ENCODE data around the gene PPP1R37. TPM values are rescaled to one million over a fixed set of nuclear protein-coding genes. Genes with fewer than 3 reads are reported as not detected.

The PPP1R37 gene
- total RNA-seq, 2 donors from 2014 or later, result 19.8 to 27.7 TPM

DNA sequence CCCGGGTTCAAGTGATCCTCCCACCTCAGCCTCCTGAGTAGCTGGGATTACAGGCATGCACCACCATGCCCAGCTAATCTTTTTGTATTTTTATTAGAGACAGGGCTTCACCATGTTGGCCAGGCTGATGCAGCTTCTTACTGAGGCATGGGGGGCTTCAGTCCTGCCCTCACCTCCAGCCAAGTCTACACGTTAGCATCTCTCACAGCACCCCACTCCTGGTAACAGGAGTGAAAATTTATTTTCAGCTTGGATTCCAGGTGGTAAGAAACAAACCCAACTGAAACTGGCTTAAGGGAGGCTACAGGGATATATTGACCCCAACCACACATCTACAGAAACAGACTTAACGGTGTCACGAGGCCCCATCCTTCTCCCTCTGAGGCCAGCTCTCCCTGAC lies 57.2 kb downstream of the PPP1R37 start:
- Mint-ChIP-seq H3K36me3 (ENCODE audit: low read depth) (peaks cover 5% of the 10 kb centered on the region), H3K9me3 (no peaks in the 10 kb centered on the region), H3K4me3 (no peak overlapping the region), H3K4me1 (peaks cover 16% of the 10 kb centered on the region), H3K27me3 (no peaks in the 10 kb centered on the region), H3K27ac (no peak overlapping the region)
- ATAC-seq (replicated peaks), result no peak

DNA sequence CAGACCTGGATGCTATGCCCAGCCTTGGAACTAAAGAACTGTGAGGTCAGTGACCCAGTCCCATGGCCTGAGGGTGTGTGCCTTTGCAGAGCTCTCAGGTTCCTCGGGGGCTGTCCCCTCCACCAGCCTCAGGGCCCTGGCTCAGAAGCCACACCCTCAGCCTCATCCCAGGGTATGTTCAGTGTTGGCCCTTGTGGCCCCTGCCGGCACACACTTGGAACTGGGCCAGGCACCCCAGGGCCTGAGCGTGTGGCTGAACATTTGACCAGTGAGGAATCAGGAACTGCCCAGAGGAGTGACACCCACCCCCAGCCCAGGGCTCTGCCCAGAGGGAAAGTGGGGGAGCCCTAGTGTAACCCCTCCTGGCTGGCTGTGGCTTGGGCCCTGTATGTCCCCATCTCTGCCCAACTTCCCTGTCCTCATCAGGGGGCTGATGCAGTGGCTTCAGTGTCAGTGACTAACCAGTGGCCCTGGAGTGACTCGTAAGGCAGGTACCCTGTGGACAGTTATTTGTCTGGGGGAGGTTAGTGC lies 57.8 kb downstream of the PPP1R37 start:
- Mint-ChIP-seq H3K9me3 (no peaks in the 10 kb centered on the region), H3K4me1 (peaks cover 16% of the 10 kb centered on the region), H3K27me3 (no peaks in the 10 kb centered on the region), H3K36me3 (ENCODE audit: low read depth) (peaks cover 5% of the 10 kb centered on the region), H3K4me3 (no peak overlapping the region), H3K27ac (no peak overlapping the region)
- peak; percentile 16 for ATAC-seq (replicated peaks)

DNA sequence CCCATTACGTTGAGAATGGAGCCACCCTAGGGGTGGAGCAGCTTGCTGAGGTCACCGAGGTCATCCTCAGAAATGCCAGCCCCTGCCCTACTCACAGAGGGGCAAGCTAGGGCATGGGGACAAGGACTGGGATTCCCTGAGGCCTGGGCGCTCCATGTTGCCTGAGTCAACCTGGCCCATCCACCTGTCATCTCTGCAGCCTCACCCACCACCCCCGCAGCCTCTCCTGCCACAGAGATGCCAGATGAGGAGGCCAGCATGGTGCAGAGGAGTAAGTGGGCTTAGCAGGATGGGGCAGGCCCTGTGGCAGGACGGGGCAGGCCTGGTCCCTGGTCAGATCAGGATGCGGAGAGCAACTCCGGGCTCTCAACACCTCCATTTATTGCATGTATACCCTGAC lies 58.3 kb downstream of the PPP1R37 start:
- Mint-ChIP-seq H3K9me3 (no peaks in the 10 kb centered on the region), H3K27me3 (no peaks in the 10 kb centered on the region), H3K4me1 (peaks cover 16% of the 10 kb centered on the region), H3K4me3 (peak overlapping the region; percentile 59), H3K27ac (no peak overlapping the region), H3K36me3 (ENCODE audit: low read depth) (peaks cover 5% of the 10 kb centered on the region)
- ATAC-seq (replicated peaks), result no peak

- Mint-ChIP-seq H3K9me3 (no peaks in the 10 kb centered on the region), H3K4me1 (peaks cover 16% of the 10 kb centered on the region), H3K27ac (no peak overlapping the region), H3K36me3 (ENCODE audit: low read depth) (peaks cover 5% of the 10 kb centered on the region), H3K27me3 (no peaks in the 10 kb centered on the region), H3K4me3 (peak overlapping the region; percentile 59)
- no peak for ATAC-seq (replicated peaks)
Observed at GRCh38 chr19:45151821-45152503, 59.0 kb downstream of the PPP1R37 start.

GRCh38 chr19:45152504-45153338 lies 59.7 kb downstream of the PPP1R37 start:
- Mint-ChIP-seq H3K27ac (no peak overlapping the region), H3K9me3 (no peaks in the 10 kb centered on the region), H3K4me1 (peaks cover 16% of the 10 kb centered on the region), H3K27me3 (no peaks in the 10 kb centered on the region), H3K4me3 (peak overlapping the region; percentile 77), H3K36me3 (ENCODE audit: low read depth) (peaks cover 5% of the 10 kb centered on the region)
- ATAC-seq (replicated peaks), result peak; percentile 57

GRCh38 chr19:45153339-45154063 lies 60.5 kb downstream of the PPP1R37 start:
- Mint-ChIP-seq H3K36me3 (ENCODE audit: low read depth) (peaks cover 5% of the 10 kb centered on the region), H3K27ac (no peak overlapping the region), H3K9me3 (no peaks in the 10 kb centered on the region)

DNA sequence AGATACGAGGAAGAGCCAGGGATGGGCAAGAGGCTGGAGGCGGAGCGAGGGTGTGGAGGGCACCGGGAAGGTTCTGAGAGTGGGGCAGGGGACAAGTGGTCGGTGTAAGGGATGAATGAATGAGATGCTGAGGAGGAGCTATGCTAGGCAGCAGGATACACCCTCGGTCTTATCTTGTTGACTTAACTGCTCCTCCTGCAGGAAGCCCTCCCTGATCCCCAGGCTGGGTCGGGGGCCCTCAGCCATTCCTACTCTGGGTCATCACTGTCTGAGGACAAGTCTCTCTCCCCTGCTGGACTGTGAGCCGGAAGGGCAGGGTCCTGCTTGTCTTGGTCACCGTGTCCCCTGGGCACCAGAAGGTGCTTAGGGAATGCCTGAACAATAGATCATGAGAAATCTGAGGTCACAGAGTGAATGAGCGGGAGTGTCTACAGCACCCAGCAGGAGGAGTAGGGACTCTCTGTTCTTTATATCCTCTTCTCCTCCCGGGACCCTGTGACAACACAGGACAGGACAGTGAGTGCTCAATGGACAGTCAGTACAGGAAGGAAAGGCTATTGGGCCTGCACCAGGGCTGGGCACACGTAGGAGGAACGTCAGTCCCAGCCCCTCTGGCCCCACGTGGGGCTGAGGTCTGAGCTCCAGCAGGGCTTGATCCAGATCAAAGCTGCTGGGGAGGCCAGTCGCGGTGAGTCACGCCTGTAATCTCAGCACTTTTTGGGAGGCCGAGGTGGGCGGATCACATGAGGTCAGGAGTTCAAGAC lies 61.3 kb downstream of the PPP1R37 start:
- Mint-ChIP-seq H3K9me3 (no peaks in the 10 kb centered on the region), H3K36me3 (ENCODE audit: low read depth) (peaks cover 5% of the 10 kb centered on the region), H3K27ac (no peak overlapping the region), H3K4me3 (peak overlapping the region; percentile 50), H3K27me3 (peaks cover 3% of the 10 kb centered on the region), H3K4me1 (peaks cover 18% of the 10 kb centered on the region)
- ATAC-seq (replicated peaks), result peak; percentile 34

More at GRCh38 chr19:45153339-45154063, 60.5 kb downstream of the PPP1R37 start:
- peaks cover 3% of the 10 kb centered on the region for H3K27me3 Mint-ChIP-seq
- H3K4me3 Mint-ChIP-seq, result peak overlapping the region; percentile 77
- peaks cover 20% of the 10 kb centered on the region for H3K4me1 Mint-ChIP-seq
- peak; percentile 19 for ATAC-seq (replicated peaks)

- Mint-ChIP-seq H3K4me3 (no peak overlapping the region), H3K27ac (no peak overlapping the region), H3K4me1 (peaks cover 15% of the 10 kb centered on the region), H3K27me3 (peaks cover 3% of the 10 kb centered on the region), H3K36me3 (ENCODE audit: low read depth) (peaks cover 5% of the 10 kb centered on the region), H3K9me3 (no peaks in the 10 kb centered on the region)
- no peak for ATAC-seq (replicated peaks)
Observed at GRCh38 chr19:45156011-45156630, 63.1 kb downstream of the PPP1R37 start.

GRCh38 chr19:45156751-45157150 lies 63.8 kb downstream of the PPP1R37 start:
- peaks cover 15% of the 10 kb centered on the region for H3K4me1 Mint-ChIP-seq
- peaks cover 3% of the 10 kb centered on the region for H3K27me3 Mint-ChIP-seq
- peaks cover 2% of the 10 kb centered on the region for H3K36me3 Mint-ChIP-seq (ENCODE audit: low read depth)
- ATAC-seq (replicated peaks), result no peak
- no peaks in the 10 kb centered on the region for H3K9me3 Mint-ChIP-seq
- no peak overlapping the region for H3K4me3 Mint-ChIP-seq
- no peak overlapping the region for H3K27ac Mint-ChIP-seq

- no peaks in the 10 kb centered on the region for H3K36me3 Mint-ChIP-seq (ENCODE audit: low read depth)
- peaks cover 3% of the 10 kb centered on the region for H3K27me3 Mint-ChIP-seq
- no peak overlapping the region for H3K27ac Mint-ChIP-seq
- H3K4me1 Mint-ChIP-seq, result peaks cover 12% of the 10 kb centered on the region
- H3K4me3 Mint-ChIP-seq, result no peak overlapping the region
- no peak for ATAC-seq (replicated peaks)
- no peaks in the 10 kb centered on the region for H3K9me3 Mint-ChIP-seq
Observed at GRCh38 chr19:45158503-45159209, 65.7 kb downstream of the PPP1R37 start.

- Mint-ChIP-seq H3K27me3 (peaks cover 3% of the 10 kb centered on the region), H3K36me3 (ENCODE audit: low read depth) (no peaks in the 10 kb centered on the region), H3K27ac (no peak overlapping the region), H3K4me3 (no peak overlapping the region), H3K4me1 (peaks cover 11% of the 10 kb centered on the region), H3K9me3 (no peaks in the 10 kb centered on the region)
- no peak for ATAC-seq (replicated peaks)
Observed at GRCh38 chr19:45159210-45159970, 66.4 kb downstream of the PPP1R37 start.

GRCh38 chr19:45159971-45160324 lies 67.0 kb downstream of the PPP1R37 start:
- H3K4me1 Mint-ChIP-seq, result peaks cover 11% of the 10 kb centered on the region
- peak overlapping the region; percentile 6 for H3K27ac Mint-ChIP-seq
- no peaks in the 10 kb centered on the region for H3K9me3 Mint-ChIP-seq
- H3K27me3 Mint-ChIP-seq, result peaks cover 3% of the 10 kb centered on the region
- ATAC-seq (replicated peaks), result no peak
- no peaks in the 10 kb centered on the region for H3K36me3 Mint-ChIP-seq (ENCODE audit: low read depth)
- H3K4me3 Mint-ChIP-seq, result no peak overlapping the region
